HG03342 (cell line): ENCODE data around the gene ZNF521.

ENCODE experiments used
- ATAC-seq: cut with Tn5 transposase; IDR thresholded peaks from one replicate; pipeline ENCODE4 v1.9.1; 2021; ENCODE audit warnings: mild to moderate bottlenecking, moderate library complexity; ENCODE audit not compliant: unreplicated experiment

ZNF521 gene

GRCh38 chr18:25340762-25341161 lies 11.2 kb downstream of the ZNF521 start:
- no peak for ATAC-seq

- no peak for ATAC-seq
Observed at GRCh38 chr18:25335676-25336075, 16.3 kb downstream of the ZNF521 start.

- no peak for ATAC-seq
Observed at GRCh38 chr18:25335062-25335461, 16.9 kb downstream of the ZNF521 start.

GRCh38 chr18:25334588-25334987 lies 17.4 kb downstream of the ZNF521 start:
- ATAC-seq, result no peak

- ATAC-seq, result no peak
Observed at GRCh38 chr18:25332002-25332401, 20.0 kb downstream of the ZNF521 start.

- no peak for ATAC-seq
Observed at GRCh38 chr18:25329783-25330182, 22.2 kb downstream of the ZNF521 start.

- no peak for ATAC-seq
Observed at GRCh38 chr18:25327584-25327983, 24.4 kb downstream of the ZNF521 start.

GRCh38 chr18:25326361-25326952 lies 25.5 kb downstream of the ZNF521 start:
- ATAC-seq, result no peak

GRCh38 chr18:25322806-25323205 lies 29.2 kb downstream of the ZNF521 start:
- ATAC-seq, result no peak

GRCh38 chr18:25316381-25317018 lies 35.5 kb downstream of the ZNF521 start:
- ATAC-seq, result no peak

- ATAC-seq, result no peak
Observed at GRCh38 chr18:25314838-25315190, 37.2 kb downstream of the ZNF521 start.

- no peak for ATAC-seq
Observed at GRCh38 chr18:25314151-25314837, 37.7 kb downstream of the ZNF521 start.

GRCh38 chr18:25313268-25313667 lies 38.7 kb downstream of the ZNF521 start:
- no peak for ATAC-seq

- ATAC-seq, result no peak
Observed at GRCh38 chr18:25310045-25310444, 41.9 kb downstream of the ZNF521 start.

GRCh38 chr18:25308381-25308780 lies 43.6 kb downstream of the ZNF521 start:
- ATAC-seq, result no peak

- ATAC-seq, result no peak
Observed at GRCh38 chr18:25307192-25307591, 44.8 kb downstream of the ZNF521 start.

- ATAC-seq, result no peak
Observed at GRCh38 chr18:25306671-25307070, 45.3 kb downstream of the ZNF521 start.

- ATAC-seq, result no peak
Observed at GRCh38 chr18:25305584-25305983, 46.4 kb downstream of the ZNF521 start.

GRCh38 chr18:25300492-25300891 lies 51.5 kb downstream of the ZNF521 start:
- ATAC-seq, result no peak

- no peak for ATAC-seq
Observed at GRCh38 chr18:25299426-25300300, 52.3 kb downstream of the ZNF521 start.

GRCh38 chr18:25298853-25299274 lies 53.1 kb downstream of the ZNF521 start:
- ATAC-seq, result no peak
